Ovary (tissue), 3 donors: Measurements from ENCODE around the gene CXCL10.

Experiments used
- CTCF ChIP-seq, 3 donors: fragments of 450-650 bp in 2 of 3; fragments of 200-600 bp in 1 of 3; IDR thresholded peaks; one replicate each; pipeline versions ENCODE4 v1.5.1 to v1.8.0; 2016 to 2022; ENCODE audit warnings: antibody characterized with exemption in 3 of 3, mild to moderate bottlenecking in 1 of 3
- POLR2A ChIP-seq: fragments of 450-650 bp; IDR thresholded peaks from one replicate; pipeline ENCODE4 v1.6.1; 2017; ENCODE audit warnings: antibody characterized with exemption, mild to moderate bottlenecking, moderate library complexity
- donor health status: DM: no; HTN: no; CAD: no.

- no peak for TF ChIP-seq POLR2A
- TF ChIP-seq CTCF (IDR thresholded peaks at IDR 0.05), result no peak
Observed at GRCh38 chr4:76058302-76058701, 35.0 kb upstream of the CXCL10 start.
